ENCODE data around the gene ANO1.

The ANO1 gene

GRCh38 chr11:70116386-70117065 is 38.4 kb downstream of the ANO1 start:
- DNase-seq = no peak

DNA sequence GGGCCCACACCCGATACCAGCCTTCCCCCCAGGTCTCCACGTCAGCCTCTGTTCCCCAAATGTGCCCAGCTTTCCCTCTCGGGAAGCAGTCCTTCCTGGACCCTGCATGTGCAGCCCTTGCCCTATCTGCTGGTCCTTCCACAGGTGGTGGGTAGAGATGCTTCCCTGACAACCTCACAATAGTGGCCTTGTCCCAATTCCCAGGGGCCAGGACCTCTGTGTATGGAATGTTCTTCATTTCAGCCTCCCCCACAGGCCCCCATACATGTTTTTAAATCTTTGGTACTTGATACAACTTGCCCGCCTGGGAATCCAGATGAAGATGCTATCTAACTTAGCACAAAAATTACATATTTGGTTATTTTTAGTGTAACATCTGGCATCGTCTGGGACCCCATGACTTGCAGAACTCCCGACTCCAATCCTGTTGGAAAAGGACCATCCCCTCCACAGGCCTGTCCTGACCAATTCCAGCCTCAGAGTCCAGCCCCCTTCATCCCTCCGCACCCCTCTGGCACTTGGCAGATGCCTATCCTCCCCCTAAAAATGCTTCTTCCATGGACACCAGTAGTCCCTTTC is 39.5 kb downstream of the ANO1 start:
- DNase-seq = no peak

DNA sequence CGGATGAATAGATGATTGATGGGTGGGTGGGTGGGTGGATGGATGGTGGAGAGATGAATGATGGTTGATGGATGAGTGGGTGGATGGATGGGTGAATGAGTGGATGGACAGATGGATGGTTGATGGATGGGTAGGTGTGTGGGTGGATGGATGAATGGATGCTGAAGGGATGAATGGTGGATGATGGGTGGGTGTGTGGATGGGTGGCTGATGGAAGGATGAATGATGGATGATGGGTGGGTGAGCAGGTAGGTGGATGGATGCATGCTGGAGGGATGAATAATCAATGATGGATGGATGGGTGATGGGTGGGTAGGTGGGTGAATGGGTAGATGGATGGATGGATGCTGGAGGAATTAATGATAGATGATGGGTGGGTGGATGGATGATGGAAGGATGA is 40.5 kb downstream of the ANO1 start:
- no peak for DNase-seq

DNA sequence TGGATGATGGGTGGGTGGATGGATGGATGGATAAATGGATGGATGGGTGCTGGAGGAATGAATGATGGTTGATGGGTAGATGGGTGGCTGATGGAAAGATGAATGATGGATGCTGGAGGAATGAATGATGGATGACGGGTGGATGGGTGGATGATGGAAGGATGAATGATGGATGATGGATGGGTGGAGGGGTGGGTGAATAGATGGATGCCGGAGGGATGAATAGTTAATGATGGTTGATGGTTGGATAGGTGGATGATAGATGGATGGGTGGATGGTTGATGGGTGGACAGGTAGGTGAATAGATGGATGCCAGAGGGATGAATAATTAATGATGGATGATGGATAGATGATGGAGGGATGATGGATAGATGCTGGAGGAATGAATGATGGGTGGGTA is 41.4 kb downstream of the ANO1 start:
- DNase-seq = no peak

DNA sequence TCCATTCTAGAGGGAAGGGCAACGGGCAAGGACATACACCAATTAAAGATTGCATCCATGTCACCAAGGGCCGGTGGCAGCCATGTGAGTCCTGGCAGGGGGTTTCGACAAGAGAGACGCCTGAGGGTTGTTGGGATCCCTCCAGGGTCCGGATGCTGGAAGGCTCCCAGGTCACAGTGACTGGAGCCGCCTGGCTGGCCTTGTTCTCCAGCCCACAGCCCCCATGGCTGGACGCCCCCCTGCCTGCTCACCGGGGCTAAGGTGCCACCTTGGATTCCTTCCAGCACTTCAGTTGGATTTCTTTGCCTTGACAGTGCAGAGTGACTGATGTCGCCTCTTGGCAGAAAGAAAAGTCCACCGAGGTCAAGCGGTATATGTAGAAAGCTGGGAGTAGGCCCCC is 42.6 kb downstream of the ANO1 start:
- no peak for DNase-seq

GRCh38 chr11:70122490-70123198 is 44.5 kb downstream of the ANO1 start:
- no peak for DNase-seq

GRCh38 chr11:70123711-70124110 is 45.6 kb downstream of the ANO1 start:
- no peak for DNase-seq

DNA sequence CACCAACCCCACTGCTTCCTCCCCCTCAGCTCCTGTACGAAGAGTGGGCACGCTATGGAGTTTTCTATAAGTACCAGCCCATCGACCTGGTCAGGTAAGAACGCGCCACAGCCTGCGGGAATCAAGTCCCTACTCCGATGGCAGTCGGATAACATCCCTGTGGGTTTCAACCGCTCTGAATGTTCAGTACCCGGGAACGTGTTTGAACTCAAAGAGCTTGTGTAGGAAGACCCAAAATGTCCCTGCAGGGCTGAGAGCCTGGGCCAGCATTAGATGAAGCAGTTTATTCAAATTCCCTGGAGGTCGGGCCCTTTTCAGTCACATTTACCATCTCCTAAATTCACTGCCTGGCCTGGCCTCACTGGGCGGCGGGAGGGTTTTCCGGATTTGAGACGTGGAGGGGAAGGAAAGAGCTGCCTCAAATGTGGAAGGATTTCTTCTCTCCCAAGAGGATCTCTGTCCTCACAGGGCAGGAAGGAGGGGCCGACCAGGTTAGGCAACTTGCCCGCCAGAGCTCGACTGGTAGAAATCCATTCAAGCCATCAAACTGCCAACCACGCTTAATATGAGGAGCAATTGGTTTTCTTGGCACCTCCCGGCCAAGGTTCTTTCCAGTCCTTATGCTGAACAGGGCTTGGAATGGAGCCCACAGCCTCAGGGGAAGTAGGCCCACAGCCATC is 46.3 kb downstream of the ANO1 start:
- DNase-seq = no peak

GRCh38 chr11:70126494-70126893 is 48.4 kb downstream of the ANO1 start:
- DNase-seq = no peak

GRCh38 chr11:70127653-70128434 is 49.7 kb downstream of the ANO1 start:
- no peak for DNase-seq

DNA sequence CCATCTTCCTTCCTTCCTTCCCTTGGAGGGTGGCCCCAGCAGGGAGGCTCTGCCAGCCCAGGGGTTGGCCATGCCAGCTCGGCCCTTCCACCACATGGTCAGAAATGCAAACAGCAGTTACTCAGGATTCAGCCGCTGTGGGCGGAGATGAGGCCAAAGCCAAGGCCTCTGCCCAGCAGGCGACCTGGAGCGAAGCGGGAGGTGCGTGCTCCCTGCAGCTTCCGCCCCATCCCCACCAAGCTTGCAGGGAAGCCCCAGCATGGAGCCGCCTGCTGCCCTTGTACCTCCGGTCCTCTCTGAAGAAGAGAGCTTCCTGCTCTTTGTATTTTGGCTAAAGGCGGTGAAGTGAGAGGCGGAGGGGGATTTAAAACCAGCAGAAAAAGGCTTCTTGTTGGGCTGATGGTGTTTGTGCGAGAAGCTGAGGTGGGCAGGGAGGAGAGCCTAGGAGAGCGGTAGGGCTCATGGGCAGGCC is 50.4 kb downstream of the ANO1 start:
- no peak for DNase-seq

- no peak for DNase-seq
These were observed 51.0 kb downstream of the ANO1 start for GRCh38 chr11:70129051-70129592.

- DNase-seq = no peak
These were observed 52.5 kb downstream of the ANO1 start for GRCh38 chr11:70130636-70131035.

GRCh38 chr11:70131606-70132190 is 53.6 kb downstream of the ANO1 start:
- no peak for DNase-seq

DNA sequence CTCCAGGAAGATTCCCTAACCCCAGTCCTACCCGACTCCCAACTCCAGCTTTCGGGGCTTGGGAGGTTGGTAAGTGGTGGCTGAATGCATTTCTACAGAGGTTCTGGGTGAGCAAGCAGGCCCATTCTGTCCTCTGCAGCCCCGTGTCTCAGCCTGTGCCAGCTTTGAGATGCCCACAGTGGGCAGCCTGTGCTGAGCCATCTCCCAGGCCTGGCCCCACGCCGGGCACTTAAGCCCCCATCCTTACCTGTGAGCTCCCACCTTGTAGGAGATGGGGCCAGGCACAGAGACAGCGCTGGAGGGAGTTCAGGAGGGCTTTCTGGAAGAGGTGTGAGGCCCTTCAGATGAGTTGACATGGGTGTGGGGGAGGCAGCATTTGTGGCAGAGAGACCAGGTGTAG is 54.5 kb downstream of the ANO1 start:
- no peak for DNase-seq

- no peak for DNase-seq
These were observed 55.7 kb downstream of the ANO1 start for GRCh38 chr11:70133771-70134335.

DNA sequence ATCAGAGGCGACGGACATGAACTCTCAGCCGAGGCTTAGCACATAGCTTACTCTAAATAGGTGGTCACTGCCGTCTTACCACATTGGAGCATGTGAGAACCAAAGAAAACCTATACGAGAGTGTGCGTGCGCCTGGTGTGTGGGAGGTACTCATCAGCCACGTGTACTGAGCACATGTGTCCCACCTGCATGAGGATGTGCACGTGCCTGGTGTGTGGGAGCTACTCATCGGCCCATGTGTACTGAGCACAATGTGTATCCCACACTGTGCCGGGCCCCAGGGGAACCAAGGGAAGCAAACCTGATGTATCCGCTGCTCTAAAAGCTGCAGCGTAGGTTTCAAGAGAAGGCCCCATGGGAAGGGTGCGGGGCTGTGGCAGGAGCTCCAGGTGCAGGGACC is 56.4 kb downstream of the ANO1 start:
- DNase-seq = no peak

- no peak for DNase-seq
These were observed 57.0 kb downstream of the ANO1 start for GRCh38 chr11:70135142-70135541.

DNA sequence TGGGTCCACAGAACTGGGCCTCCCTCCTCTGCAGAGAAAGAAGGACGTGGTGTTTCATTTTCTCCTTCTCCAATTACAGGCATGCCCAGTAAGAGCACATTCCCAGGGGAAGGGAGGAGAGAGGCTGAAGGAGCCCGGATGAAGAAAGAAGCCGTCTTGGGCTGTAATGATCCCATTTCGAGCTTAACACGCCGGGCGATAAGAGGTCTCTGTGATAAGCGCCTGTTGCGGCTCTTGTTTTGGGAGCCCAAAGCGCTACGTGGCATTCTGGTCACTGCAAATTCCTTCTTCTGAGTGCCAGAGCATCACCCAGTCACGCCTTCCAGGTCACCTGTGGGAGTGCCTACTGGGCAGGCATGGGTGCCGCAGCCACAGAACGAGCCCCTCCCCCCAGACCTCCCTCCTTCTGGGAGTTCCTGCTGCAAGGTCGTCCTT is 57.5 kb downstream of the ANO1 start:
- DNase-seq = no peak

DNA sequence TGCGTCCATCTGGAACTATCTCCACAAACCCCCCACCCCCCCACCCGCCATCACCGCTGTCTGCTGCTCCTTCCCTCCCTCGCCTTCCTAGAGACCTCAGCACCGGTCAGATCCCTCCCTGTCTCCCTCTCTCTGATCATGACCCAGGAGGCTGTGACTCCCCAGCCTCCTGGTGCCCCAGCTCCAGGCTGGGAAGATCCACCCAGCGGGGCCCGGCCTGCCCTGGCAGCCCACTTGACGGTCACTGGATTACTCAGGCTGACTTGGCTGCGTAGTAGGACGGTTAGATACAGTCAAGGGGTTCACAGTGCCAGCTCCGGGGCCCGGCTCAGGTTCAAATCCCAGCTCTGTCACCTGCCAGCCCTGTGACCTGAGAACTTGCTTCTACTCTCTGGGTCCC is 59.3 kb downstream of the ANO1 start:
- no peak for DNase-seq

DNA sequence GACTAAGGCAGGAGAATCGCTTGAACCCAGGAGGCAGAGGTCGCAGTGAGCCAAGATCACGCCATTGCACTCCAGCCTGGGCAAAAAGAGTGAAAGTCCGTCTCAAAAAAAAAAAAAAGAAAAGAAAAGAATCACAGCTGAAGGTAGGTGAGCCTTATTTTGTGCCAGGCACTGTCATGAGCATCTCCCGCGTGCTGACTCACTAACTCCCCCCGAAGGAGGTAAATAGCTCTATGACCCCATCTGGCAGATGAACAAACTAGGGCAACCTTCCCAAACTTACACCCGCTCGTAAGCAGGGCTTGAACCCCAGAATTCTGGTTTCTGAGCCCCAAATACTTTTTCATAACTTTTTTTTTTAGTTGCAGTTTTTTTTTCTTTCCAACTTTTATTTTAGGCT is 60.3 kb downstream of the ANO1 start:
- no peak for DNase-seq
